ENCODE results near the gene PWP1.
"Not testable (repeated sequence)": the region's sequence is repeated elsewhere in the genome, so short reads cannot be mapped to it uniquely, and the experiment has no call there.

Gene PWP1

GRCh38 chr12:107668320-107669098, 17.1 kb upstream of the PWP1 start:
- no peak for DNase-seq (ENCODE audit: low read depth)

GRCh38 chr12:107669946-107670345, 15.7 kb upstream of the PWP1 start:
- DNase-seq (ENCODE audit: low read depth): no peak

DNA sequence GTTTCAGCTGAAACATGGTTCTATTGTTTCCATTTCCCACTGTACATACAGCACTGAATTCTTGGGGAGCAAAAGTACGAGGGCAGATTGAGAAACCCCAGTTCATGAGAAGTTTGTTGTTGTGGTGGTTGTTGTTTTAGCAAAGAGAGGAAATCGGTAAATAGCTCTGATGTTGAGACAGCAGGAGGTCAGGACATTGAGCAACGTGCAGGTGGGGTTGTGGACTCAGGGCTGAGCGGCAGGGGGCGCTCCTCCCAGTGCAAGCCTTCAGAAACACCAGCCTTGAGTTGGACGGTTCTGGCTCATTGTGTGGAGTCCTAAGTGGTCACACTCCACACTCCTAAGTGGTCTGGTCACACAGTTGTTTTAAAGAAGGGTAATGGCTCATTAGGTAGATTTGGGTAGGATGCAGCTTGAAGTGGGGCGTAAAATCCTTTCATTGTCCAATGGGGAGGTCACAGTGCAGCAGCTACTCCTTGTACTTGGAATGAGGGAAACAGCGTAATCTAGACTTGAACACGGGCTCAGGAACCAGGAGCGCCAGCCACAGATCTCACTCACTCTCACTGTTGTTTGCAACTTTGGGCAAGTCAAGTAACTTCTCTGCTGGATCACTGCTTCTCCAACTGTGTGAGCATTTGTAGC, 14.5 kb upstream of the PWP1 start:
- no peak for DNase-seq (ENCODE audit: low read depth)

GRCh38 chr12:107677671-107678070, 7.9 kb upstream of the PWP1 start:
- DNase-seq (ENCODE audit: low read depth): no peak

- DNase-seq (ENCODE audit: low read depth): no peak
Measured at GRCh38 chr12:107679336-107679735, 6.3 kb upstream of the PWP1 start.

- no peak for DNase-seq (ENCODE audit: low read depth)
Measured at GRCh38 chr12:107681455-107681835, 4.2 kb upstream of the PWP1 start.

GRCh38 chr12:107681836-107682820, 3.5 kb upstream of the PWP1 start:
- no peak for DNase-seq (ENCODE audit: low read depth)

DNA sequence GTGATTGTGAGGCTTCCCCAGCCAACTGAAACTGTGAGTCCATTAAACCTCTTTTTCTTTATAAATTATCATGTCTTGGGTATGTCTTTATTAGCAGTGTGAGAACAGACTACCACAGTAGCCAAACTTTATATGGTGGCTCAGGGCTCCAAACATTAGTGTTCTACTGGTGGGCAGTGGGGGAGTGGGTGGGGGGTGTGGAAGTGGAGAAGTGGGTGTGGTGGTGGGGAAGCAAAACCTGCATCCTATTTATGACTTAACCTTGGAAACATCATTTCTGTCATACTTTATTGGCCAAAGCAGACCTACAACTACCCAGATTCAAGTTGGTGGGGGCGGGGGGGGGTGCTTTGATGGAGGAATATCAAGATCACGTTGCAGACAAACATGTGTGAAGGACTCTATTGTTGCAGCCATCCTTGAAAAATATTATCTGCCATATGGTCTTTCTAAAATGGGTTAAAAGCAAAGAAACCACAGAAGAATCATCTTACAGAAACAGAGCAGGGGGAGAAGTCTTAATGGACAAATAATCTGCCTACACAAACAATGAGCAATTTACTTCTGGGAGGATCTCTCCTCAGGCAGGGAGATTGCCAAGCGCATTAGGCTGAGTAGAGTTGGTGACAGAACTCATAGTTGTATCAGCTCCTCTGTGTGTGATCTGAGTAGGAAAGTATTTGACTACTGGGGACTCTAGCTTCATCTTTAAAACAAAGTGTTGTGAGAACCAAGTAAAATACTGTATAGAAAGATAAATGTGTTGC, 1.4 kb upstream of the PWP1 start:
- no peak for DNase-seq (ENCODE audit: low read depth)

DNA sequence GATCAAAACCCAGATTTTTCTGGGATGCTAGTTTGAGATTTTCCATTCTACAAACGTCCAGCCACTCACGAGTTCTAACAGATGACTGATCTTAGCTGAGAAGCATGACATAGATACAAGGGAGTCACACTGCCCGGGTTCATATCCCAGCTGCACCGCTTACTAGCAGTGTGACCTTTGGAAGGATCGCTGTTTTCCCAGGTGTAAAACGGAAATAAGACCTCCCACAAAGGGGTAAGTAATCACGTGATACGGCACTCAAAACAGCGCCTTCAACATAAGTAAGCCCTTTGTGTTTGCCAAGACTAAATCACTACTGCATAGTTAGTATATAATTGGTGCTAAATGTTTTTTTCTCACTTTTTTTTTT, 624 bp upstream of the PWP1 start:
- DNase-seq (ENCODE audit: low read depth): peak; percentile 16

DNA sequence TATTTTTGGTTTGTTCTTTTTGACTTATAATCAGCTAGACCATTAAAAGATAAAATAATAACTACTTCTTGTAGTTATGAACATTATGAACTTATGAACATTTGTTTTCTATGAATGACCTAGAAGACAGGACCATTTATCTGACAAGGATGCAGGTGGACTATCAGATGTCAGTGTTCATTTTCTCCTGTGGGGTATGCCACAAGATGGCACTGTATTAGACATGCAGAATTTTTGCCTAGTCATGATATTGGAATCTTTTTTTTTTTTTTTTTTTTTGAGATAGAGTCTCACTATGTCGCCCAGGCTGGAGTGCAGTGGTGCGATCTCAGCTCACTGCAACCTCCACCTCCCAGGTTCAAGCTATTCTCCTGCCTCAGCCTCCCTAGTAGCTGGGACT, 10.2 kb downstream of the PWP1 start:
- not testable (repeated sequence) for DNase-seq (ENCODE audit: low read depth)

- DNase-seq (ENCODE audit: low read depth): no peak
Measured at GRCh38 chr12:107702106-107702505, 16.5 kb downstream of the PWP1 start.

- no peak for DNase-seq (ENCODE audit: low read depth)
Measured at GRCh38 chr12:107704041-107704440, 18.4 kb downstream of the PWP1 start.

DNA sequence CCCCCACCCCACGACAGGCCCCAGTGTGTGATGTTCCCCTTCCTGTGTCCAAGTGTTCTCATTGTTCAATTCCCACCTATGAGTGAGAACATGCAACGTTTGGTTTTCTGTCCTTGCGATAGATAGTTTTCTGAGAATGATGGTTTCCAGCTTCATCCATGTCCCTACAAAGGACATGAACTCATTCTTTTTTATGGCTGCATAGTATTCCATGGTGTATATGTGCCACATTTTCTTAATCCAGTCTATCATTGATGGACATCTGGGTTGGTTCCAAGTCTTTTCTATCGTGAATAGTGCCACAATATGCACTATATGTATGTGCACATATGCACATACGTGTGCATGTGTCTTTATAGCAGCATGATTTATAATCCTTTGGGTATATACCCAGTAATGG, 19.9 kb downstream of the PWP1 start:
- not testable (repeated sequence) for DNase-seq (ENCODE audit: low read depth)

DNA sequence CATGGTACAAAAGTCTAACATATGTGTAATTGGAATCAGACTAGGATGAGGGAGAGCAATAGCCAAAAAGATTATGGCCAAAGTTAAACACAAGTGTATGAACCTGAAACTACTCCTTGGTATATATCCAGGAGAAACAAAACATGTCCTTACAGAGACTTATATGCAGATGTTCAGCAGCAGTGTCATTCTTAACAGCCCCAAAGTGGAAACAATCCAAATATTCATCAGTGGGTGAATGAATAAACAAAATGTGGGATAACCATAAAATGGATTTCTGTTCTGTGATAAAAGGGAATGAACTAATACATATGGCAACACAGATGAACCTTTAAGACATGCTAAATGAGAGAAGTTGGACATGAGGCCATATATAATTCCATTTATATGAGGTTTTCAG, 30.2 kb downstream of the PWP1 start:
- DNase-seq (ENCODE audit: low read depth): no peak

GRCh38 chr12:107718606-107719005, 33.0 kb downstream of the PWP1 start:
- no peak for DNase-seq (ENCODE audit: low read depth)

- DNase-seq (ENCODE audit: low read depth): not testable (repeated sequence)
Measured at GRCh38 chr12:107727327-107727726, 41.7 kb downstream of the PWP1 start.

DNA sequence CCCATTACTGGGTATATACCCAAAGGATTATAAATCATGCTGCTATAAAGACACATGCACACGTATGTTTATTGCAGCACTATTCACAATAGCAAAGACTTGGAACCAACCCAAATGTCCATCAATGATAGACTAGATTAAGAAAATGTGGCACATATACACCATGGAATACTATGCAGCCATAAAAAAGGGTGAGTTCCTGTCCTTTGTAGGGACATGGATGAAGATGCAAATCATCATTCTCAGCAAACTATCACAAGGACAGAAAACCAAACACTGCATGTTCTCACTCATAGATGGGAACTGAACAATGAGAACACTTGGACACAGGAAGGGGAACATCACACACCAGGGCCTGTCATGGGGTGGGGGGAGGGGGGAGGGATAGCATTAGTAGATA, 42.1 kb downstream of the PWP1 start:
- DNase-seq (ENCODE audit: low read depth): not testable (repeated sequence)

GRCh38 chr12:107730618-107731341, 45.2 kb downstream of the PWP1 start:
- DNase-seq (ENCODE audit: low read depth): no peak

- DNase-seq (ENCODE audit: low read depth): no peak
Measured at GRCh38 chr12:107731366-107731765, 45.8 kb downstream of the PWP1 start.

- no peak for DNase-seq (ENCODE audit: low read depth)
Measured at GRCh38 chr12:107732365-107732764, 46.8 kb downstream of the PWP1 start.

- no peak for DNase-seq (ENCODE audit: low read depth)
Measured at GRCh38 chr12:107734139-107734538, 48.5 kb downstream of the PWP1 start.
